ENCODE data around the gene FAM83D. TPM values are rescaled to one million over a fixed set of nuclear protein-coding genes. Genes with fewer than 3 reads are reported as not detected.
"Not testable (repeated sequence)": the region's sequence is repeated elsewhere in the genome, so short reads cannot be mapped to it uniquely, and the experiment has no call there.

FAM83D gene
- total RNA-seq, 2 donors from 2014 or later = 2.1 to 3.3 TPM

- H3K27ac Mint-ChIP-seq = peak overlapping the region; percentile 51
- no peak for ATAC-seq
- DNase-seq = no peak
- no peak overlapping the region for H3K4me3 Mint-ChIP-seq
- H3K9me3 ChIP-seq (ENCODE audit: control insufficient read depth, low read length, poor library complexity, severe bottlenecking) = no peaks in the 10 kb centered on the region
- H3K36me3 Mint-ChIP-seq (ENCODE audit: low read depth) = peaks cover 22% of the 10 kb centered on the region
- H3K4me1 Mint-ChIP-seq = peaks cover 21% of the 10 kb centered on the region
- H3K27me3 Mint-ChIP-seq = no peaks in the 10 kb centered on the region
Measured at GRCh38 chr20:38995536-38996044, 69.4 kb downstream of the FAM83D start.

- not testable (repeated sequence) for DNase-seq; H3K27me3 Mint-ChIP-seq; H3K4me3 Mint-ChIP-seq; ATAC-seq; H3K9me3 ChIP-seq (ENCODE audit: control insufficient read depth, low read length, poor library complexity, severe bottlenecking)
- Mint-ChIP-seq H3K4me1 (peaks cover 21% of the 10 kb centered on the region), H3K36me3 (ENCODE audit: low read depth) (peaks cover 22% of the 10 kb centered on the region), H3K27ac (peak overlapping the region; percentile 91)
Measured at GRCh38 chr20:38996866-38997265, 70.6 kb downstream of the FAM83D start.

- Mint-ChIP-seq H3K27ac (peak overlapping the region; percentile 91), H3K4me3 (peak overlapping the region; percentile 1)
Measured at GRCh38 chr20:38997622-38998021, 71.4 kb downstream of the FAM83D start.

GRCh38 chr20:38999217-38999616 lies 73.0 kb downstream of the FAM83D start:
- H3K9me3 ChIP-seq (ENCODE audit: control insufficient read depth, low read length, poor library complexity, severe bottlenecking) = no peaks in the 10 kb centered on the region
- Mint-ChIP-seq H3K27me3 (no peaks in the 10 kb centered on the region), H3K27ac (peak overlapping the region; percentile 57), H3K4me1 (peaks cover 24% of the 10 kb centered on the region), H3K36me3 (ENCODE audit: low read depth) (peaks cover 22% of the 10 kb centered on the region), H3K4me3 (no peak overlapping the region)
- no peak for DNase-seq
- no peak for ATAC-seq

More at GRCh38 chr20:38997622-38998021, 71.4 kb downstream of the FAM83D start:
- H3K4me1 Mint-ChIP-seq = peaks cover 21% of the 10 kb centered on the region
- DNase-seq (no peak), ATAC-seq (peak; percentile 35)
- H3K9me3 ChIP-seq (ENCODE audit: control insufficient read depth, low read length, poor library complexity, severe bottlenecking) = no peaks in the 10 kb centered on the region
- peaks cover 22% of the 10 kb centered on the region for H3K36me3 Mint-ChIP-seq (ENCODE audit: low read depth)
- H3K27me3 Mint-ChIP-seq = no peaks in the 10 kb centered on the region

GRCh38 chr20:38999965-39000910 lies 74.0 kb downstream of the FAM83D start:
- Mint-ChIP-seq H3K27ac (no peak overlapping the region), H3K36me3 (ENCODE audit: low read depth) (peaks cover 20% of the 10 kb centered on the region), H3K27me3 (no peaks in the 10 kb centered on the region), H3K4me1 (peaks cover 32% of the 10 kb centered on the region), H3K4me3 (no peak overlapping the region)
- no peak for ATAC-seq
- H3K9me3 ChIP-seq (ENCODE audit: control insufficient read depth, low read length, poor library complexity, severe bottlenecking) = no peaks in the 10 kb centered on the region
- no peak for DNase-seq

Other genes with a start within 250 kb of the FAM83D start
- not detected for gene SLC32A1, start 201.9 kb upstream of the FAM83D start, total RNA-seq
- 10 to 100 TPM; 12.2 to 14.6 TPM for gene ACTR5, start 178.0 kb upstream of the FAM83D start, total RNA-seq
- gene PPP1R16B, start 120.7 kb upstream of the FAM83D start, total RNA-seq = 10 to 100 TPM; 45.6 to 60.9 TPM
- gene DHX35, start 35.9 kb downstream of the FAM83D start, total RNA-seq = 1 to 10 TPM; 8.0 to 9.9 TPM